Stimulated activated CD8-positive, alpha-beta memory T cell treated with anti-CD3 and anti-CD28 coated beads, Interleukin-4, amount 100 ng/mL, for 1 hour (primary cell): ENCODE results near the gene MRPS10.
A peak's percentile ranks its signal among the peaks of the same experiment; 100 is the strongest.
"Not testable (repeated sequence)": the region's sequence is repeated elsewhere in the genome, so short reads cannot be mapped to it uniquely, and the experiment has no call there.

Experiments used
- DNase-seq, 2 donors: peaks; one replicate each; pipeline ENCODE4 v3.0.0-alpha.2; 2020; ENCODE audit warnings: low read depth in 2 of 2, low spot score in 1 of 2

MRPS10 gene

DNA sequence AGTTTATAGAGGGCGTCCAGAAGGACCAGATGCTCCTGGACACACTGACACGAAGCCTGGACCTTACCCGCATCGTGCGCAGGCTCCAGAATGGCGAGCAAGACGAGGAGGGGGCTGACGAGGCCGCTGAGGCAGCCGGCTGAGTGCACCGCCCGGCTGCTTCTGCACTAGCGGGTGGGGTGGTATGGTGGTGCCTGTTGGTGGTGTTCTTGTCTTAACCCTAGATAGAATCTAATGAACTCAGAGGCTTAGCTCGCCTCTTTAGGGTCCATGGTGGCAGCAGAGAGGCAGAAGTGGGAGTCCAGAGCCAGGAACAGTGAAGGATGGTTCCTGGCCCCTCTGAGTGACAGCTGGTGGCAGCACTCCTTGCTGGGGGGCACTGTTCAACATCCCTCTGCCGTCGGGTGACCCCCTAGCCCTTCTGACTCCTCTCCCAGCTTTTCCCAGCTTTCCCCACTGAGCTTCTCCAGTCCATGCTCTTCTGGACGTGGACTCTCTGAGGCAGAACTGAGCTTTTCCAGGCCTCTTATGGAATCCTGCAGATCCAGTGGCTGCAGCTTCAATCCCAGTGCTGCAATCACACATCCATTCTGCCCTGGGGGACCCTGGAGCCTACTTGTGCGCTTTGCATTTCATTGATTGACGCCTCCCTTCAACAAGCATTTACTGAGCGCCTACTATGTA, 38.3 kb downstream of the MRPS10 start:
- no peak for DNase-seq

GRCh38 chr6:42177514-42178364, 39.9 kb downstream of the MRPS10 start:
- no peak for DNase-seq

DNA sequence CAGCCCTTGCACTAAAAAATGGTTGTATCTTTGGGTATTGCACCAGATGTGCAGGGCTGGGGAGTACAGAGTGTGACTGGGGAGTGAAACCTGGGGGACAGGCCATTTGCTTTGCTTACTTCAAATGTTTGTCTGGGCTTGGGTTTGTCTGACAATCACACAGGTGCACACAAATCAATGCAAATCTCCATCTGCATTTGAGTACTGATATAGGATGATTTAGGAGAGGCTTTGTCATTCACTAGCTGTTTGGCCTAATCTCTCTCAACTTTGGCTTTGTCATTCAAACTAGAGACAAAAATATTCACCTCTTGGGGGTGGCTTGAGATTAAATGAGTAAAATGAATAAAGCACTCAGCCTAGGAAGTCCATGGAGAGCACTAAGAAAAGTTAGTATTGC, 40.7 kb downstream of the MRPS10 start:
- no peak for DNase-seq

- DNase-seq = no peak
These were observed 41.8 kb downstream of the MRPS10 start for GRCh38 chr6:42175860-42176259.

DNA sequence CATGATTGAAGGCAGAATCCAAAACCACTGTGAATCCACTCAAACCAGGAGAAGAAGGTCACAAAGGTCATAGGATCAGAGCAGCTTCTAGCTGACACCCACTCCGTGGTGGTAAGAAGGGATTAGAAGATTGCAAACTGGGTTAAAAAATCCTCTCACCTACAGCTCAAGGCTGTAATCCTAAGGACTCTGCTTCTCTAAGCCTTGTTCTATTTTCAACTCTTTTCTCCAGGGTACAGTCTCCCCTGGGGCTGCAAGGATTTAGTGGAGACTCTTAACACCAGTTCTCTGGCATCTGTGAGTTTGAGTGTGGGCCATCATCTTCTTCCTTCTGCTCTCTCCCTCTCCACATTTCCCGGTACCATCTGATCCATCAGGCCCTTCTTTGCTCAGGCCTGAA, 44.6 kb downstream of the MRPS10 start, which contains the start of gene GUCA1A:
TSS of gene GUCA1A (plus strand) at position 264 of the 400 bp plus-strand sequence. CDS start 250 bp downstream, outside the sequence.
- DNase-seq = no peak

GRCh38 chr6:42171813-42172581, 45.7 kb downstream of the MRPS10 start:
- DNase-seq = no peak

- DNase-seq = not testable (repeated sequence)
These were observed 47.9 kb downstream of the MRPS10 start for GRCh38 chr6:42169780-42170179.

- DNase-seq = no peak
These were observed 49.0 kb downstream of the MRPS10 start for GRCh38 chr6:42168650-42169049.

DNA sequence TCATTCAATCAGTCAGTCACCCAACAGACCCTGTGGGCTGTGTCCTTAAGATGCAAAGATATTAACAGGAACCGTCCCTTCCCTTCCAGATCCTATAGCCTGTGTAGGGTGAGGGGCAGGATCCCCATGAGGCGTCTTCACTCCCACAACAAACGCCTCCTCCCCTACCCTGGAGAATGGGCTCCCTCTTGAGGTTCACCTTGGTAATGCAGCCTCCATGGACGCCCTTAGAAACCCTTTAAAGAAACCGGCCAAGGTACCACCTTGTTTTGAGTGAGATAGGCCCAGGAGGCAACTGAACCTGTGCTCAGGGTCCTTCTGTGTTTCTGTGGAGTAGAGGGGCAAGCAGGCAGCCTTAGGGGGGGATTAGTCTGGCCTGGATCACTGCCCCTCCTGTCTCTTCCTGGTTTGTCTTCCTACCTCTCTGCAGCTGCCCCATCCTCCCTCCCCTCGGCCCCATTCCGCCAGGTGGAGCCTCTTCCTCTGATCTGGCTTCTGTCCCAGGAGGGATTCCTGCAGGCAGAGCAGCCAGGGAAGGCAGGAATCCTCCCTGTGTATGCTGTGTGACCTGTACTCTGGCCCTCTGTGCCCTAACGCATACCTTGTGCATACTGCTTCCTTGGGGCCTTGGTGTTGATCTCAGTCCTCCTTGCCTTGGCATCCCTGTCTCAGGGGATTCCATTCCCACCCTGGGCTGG, 51.1 kb downstream of the MRPS10 start:
- DNase-seq = peak; percentile 58 to 68

DNA sequence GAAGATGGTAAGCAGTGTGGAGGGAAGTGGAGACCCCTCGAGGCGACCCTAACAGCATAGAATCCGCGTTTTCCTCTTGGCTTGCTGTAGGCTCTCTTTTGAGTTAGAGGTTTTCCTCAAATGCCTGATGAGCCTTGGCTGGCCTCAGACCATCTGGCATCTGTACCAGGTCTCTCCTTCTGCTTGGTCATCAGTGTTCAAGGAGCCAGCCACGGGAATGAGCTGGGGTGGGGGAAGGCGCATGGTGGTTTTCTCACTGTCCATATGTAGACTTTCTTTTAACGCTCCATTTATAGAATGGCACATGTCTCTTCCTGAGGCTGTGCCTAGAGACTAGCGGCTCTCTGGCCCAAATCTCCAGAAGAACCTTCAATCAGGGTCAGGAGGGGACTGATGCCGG, 52.6 kb downstream of the MRPS10 start:
- DNase-seq = no peak

DNA sequence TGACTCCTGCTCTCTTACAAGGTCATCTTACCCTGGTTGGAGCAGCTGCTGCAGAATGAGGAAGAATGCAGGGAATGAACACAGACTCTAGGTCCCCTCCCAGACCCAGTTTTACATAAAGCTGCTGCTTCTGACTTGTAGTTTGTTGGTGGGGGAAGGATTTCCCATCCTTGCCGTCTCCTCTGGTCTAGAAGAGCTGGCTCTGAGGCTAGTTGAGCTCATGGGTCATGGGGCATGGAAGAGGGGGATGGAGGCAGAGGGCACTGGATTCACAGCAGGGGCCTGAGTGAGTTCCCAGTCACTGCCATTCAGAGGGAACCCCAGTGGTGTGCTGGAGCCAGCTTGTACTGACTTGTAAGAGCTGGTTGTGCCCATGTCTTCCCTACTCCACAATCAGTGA, 53.7 kb downstream of the MRPS10 start:
- no peak for DNase-seq

GRCh38 chr6:42162812-42163211, 54.8 kb downstream of the MRPS10 start:
- DNase-seq = no peak

DNA sequence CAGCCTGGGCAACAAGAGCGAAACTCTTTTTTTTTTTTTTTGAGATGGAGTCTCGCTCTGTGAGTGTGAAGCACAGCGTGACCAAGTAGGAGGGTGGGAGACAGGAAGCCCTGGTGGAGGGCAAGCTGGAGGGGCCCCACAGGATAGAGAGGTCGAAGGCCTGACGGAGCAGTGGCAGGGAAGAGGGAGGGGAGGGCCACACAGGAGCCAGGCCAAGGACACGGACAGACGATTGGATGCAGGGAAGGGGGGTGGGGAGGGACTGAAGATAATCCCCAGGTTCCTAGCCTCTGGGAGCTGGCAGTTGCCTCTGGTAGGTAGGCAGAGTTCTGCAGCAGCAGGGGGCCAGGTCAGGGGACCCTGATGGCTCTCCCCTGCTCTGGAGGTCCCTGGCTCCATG, 55.3 kb downstream of the MRPS10 start:
- DNase-seq = no peak

GRCh38 chr6:42159431-42160024, 58.1 kb downstream of the MRPS10 start:
- DNase-seq = no peak

- DNase-seq = no peak
These were observed 59.0 kb downstream of the MRPS10 start for GRCh38 chr6:42158631-42159030.

DNA sequence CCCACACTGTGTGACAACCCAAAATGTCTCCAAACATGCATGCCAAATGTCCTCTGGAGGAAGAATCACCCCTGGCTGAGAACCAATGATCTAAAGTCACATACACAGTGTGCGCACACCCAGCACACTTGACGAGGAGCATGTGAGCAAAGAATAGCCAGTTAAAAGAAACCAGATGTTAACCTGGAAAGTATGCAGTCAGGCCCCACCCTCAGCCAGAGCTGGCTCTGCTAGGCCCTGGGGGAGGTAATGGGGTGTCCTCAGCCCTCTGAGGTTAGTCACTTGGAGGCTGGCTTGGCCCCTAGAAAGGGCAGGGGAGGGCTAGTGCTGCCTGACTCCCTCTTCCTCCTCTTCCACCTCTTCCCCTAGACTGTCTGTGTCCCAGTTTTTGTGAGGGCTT, 59.6 kb downstream of the MRPS10 start:
- DNase-seq = no peak
